Germinal center (tissue), 1 donor: ENCODE results near the gene PAPPA.
A peak's percentile ranks its signal among the peaks of the same experiment; 100 is the strongest.

Source experiments
- DNase-seq: peaks from one replicate; pipeline ENCODE4 v3.0.0; 2012; ENCODE audit warnings: mixed read lengths, low spot score

The PAPPA gene

GRCh38 chr9:116153765-116154333 is at the start of gene PAPPA:
Gene PAPPA (plus strand): TSS chr9:116153791. CDS start chr9:116154173, 382 bp downstream.
- no peak for DNase-seq

GRCh38 chr9:116103976-116104820 is 49.4 kb upstream of the PAPPA start:
- DNase-seq, result no peak

- DNase-seq, result no peak
Measured at GRCh38 chr9:116112236-116112635, 41.4 kb upstream of the PAPPA start.

GRCh38 chr9:116115761-116116353 is 37.7 kb upstream of the PAPPA start:
- no peak for DNase-seq

GRCh38 chr9:116116393-116116792 is 37.2 kb upstream of the PAPPA start:
- no peak for DNase-seq

- DNase-seq, result no peak
Measured at GRCh38 chr9:116123171-116123570, 30.4 kb upstream of the PAPPA start.

GRCh38 chr9:116124472-116125040 is 29.0 kb upstream of the PAPPA start:
- no peak for DNase-seq

- no peak for DNase-seq
Measured at GRCh38 chr9:116133163-116133562, 20.4 kb upstream of the PAPPA start.

- no peak for DNase-seq
Measured at GRCh38 chr9:116134975-116135374, 18.6 kb upstream of the PAPPA start.

- no peak for DNase-seq
Measured at GRCh38 chr9:116137010-116137409, 16.6 kb upstream of the PAPPA start.

- no peak for DNase-seq
Measured at GRCh38 chr9:116137581-116137980, 16.0 kb upstream of the PAPPA start.

- DNase-seq, result no peak
Measured at GRCh38 chr9:116141864-116142561, 11.6 kb upstream of the PAPPA start.

- no peak for DNase-seq
Measured at GRCh38 chr9:116142706-116143492, 10.7 kb upstream of the PAPPA start.

- no peak for DNase-seq
Measured at GRCh38 chr9:116144038-116144437, 9.6 kb upstream of the PAPPA start.

GRCh38 chr9:116144555-116144954 is 9.0 kb upstream of the PAPPA start:
- DNase-seq, result no peak

GRCh38 chr9:116145036-116145435 is 8.6 kb upstream of the PAPPA start:
- no peak for DNase-seq

- no peak for DNase-seq
Measured at GRCh38 chr9:116147821-116148220, 5.8 kb upstream of the PAPPA start.

GRCh38 chr9:116149844-116150243 is 3.7 kb upstream of the PAPPA start:
- DNase-seq, result peak; percentile 12

GRCh38 chr9:116151199-116151598 is 2.4 kb upstream of the PAPPA start:
- DNase-seq, result no peak

GRCh38 chr9:116151966-116152381 is 1.6 kb upstream of the PAPPA start:
- no peak for DNase-seq

- DNase-seq, result no peak
Measured at GRCh38 chr9:116152390-116152789, 1.2 kb upstream of the PAPPA start.
